ENCODE data around the gene FNBP1. TPM values are rescaled to one million over a fixed set of nuclear protein-coding genes. Genes with fewer than 3 reads are reported as not detected.
"Not testable (repeated sequence)": the region's sequence is repeated elsewhere in the genome, so short reads cannot be mapped to it uniquely, and the experiment has no call there.

FNBP1 gene
- total RNA-seq, 2 donors from 2014 or later: 71.5 to 80.3 TPM

GRCh38 chr9:129989740-129990139, 53.2 kb downstream of the FNBP1 start:
- DNase-seq (ENCODE audit: low spot score) (no peak), ATAC-seq (ENCODE audit: insufficient number of reproducible peaks, low FRiP score, low read depth) (no peak)
- H3K4me3 ChIP-seq: no peak overlapping the region
- no peaks in the 10 kb centered on the region for H3K27me3 ChIP-seq (replicated peaks; ENCODE audit: insufficient read depth)
- peaks cover 10 to 11% of the 10 kb centered on the region in 2 donors for H3K4me1 ChIP-seq (ENCODE audit: control insufficient read depth in 1 of 2, low read depth in 2 of 2)
- no peak for TF ChIP-seq CTCF (IDR thresholded peaks at IDR 0.05)
- no peak overlapping the region for H3K27ac ChIP-seq
- H3K36me3 ChIP-seq: no peaks in the 10 kb centered on the region
- H3K9me3 ChIP-seq: no peaks in the 10 kb centered on the region

GRCh38 chr9:129989362-129989708, 53.7 kb downstream of the FNBP1 start:
- peaks cover 9% of the 10 kb centered on the region in 2 donors for H3K4me1 ChIP-seq (ENCODE audit: control insufficient read depth in 1 of 2, low read depth in 2 of 2)
- no peak overlapping the region for H3K4me3 ChIP-seq
- TF ChIP-seq CTCF (IDR thresholded peaks at IDR 0.05): no peak
- H3K27ac ChIP-seq: no peak overlapping the region
- no peaks in the 10 kb centered on the region for H3K27me3 ChIP-seq (replicated peaks; ENCODE audit: insufficient read depth)
- no peaks in the 10 kb centered on the region for H3K9me3 ChIP-seq
- ATAC-seq (ENCODE audit: insufficient number of reproducible peaks, low FRiP score, low read depth): no peak
- no peaks in the 10 kb centered on the region for H3K36me3 ChIP-seq
- DNase-seq (ENCODE audit: low spot score): no peak

GRCh38 chr9:129988607-129989361, 54.2 kb downstream of the FNBP1 start:
- H3K27ac ChIP-seq: no peak overlapping the region
- H3K36me3 ChIP-seq: no peaks in the 10 kb centered on the region
- peaks cover 11 to 15% of the 10 kb centered on the region in 2 donors for H3K4me1 ChIP-seq (ENCODE audit: control insufficient read depth in 1 of 2, low read depth in 2 of 2)
- DNase-seq (ENCODE audit: low spot score): no peak
- H3K27me3 ChIP-seq (replicated peaks; ENCODE audit: insufficient read depth): no peaks in the 10 kb centered on the region
- ATAC-seq (ENCODE audit: insufficient number of reproducible peaks, low FRiP score, low read depth): no peak
- H3K9me3 ChIP-seq: no peaks in the 10 kb centered on the region
- H3K4me3 ChIP-seq: no peak overlapping the region
- TF ChIP-seq CTCF (IDR thresholded peaks at IDR 0.05): no peak

GRCh38 chr9:129987941-129988340, 55.0 kb downstream of the FNBP1 start:
- H3K9me3 ChIP-seq: no peaks in the 10 kb centered on the region
- DNase-seq (ENCODE audit: low spot score) (no peak), ATAC-seq (ENCODE audit: insufficient number of reproducible peaks, low FRiP score, low read depth) (no peak)
- no peak overlapping the region for H3K4me3 ChIP-seq
- H3K4me1 ChIP-seq (ENCODE audit: control insufficient read depth in 1 of 2, low read depth in 2 of 2): peaks cover 14 to 19% of the 10 kb centered on the region in 2 donors
- H3K36me3 ChIP-seq: no peaks in the 10 kb centered on the region
- H3K27me3 ChIP-seq (replicated peaks; ENCODE audit: insufficient read depth): no peaks in the 10 kb centered on the region
- H3K27ac ChIP-seq: no peak overlapping the region
- no peak for TF ChIP-seq CTCF (IDR thresholded peaks at IDR 0.05)

GRCh38 chr9:129987047-129987446, 55.9 kb downstream of the FNBP1 start:
- Histone ChIP-seq H3K4me3 (no peak overlapping the region), H3K27me3 (replicated peaks; ENCODE audit: insufficient read depth) (no peaks in the 10 kb centered on the region), H3K4me1 (ENCODE audit: control insufficient read depth in 1 of 2, low read depth in 2 of 2) (peaks cover 14 to 18% of the 10 kb centered on the region in 2 donors), H3K9me3 (no peaks in the 10 kb centered on the region), H3K36me3 (no peaks in the 10 kb centered on the region), H3K27ac (no peak overlapping the region)
- TF ChIP-seq CTCF (IDR thresholded peaks at IDR 0.05): no peak
- no peak for DNase-seq (ENCODE audit: low spot score)
- no peak for ATAC-seq (ENCODE audit: insufficient number of reproducible peaks, low FRiP score, low read depth)

- DNase-seq (ENCODE audit: low spot score); H3K36me3 ChIP-seq: not testable (repeated sequence)
- peaks cover 8 to 12% of the 10 kb centered on the region in 2 donors for H3K4me1 ChIP-seq (ENCODE audit: control insufficient read depth in 1 of 2, low read depth in 2 of 2)
Measured at GRCh38 chr9:129984589-129984988, 58.4 kb downstream of the FNBP1 start.

More at GRCh38 chr9:129984589-129984988, 58.4 kb downstream of the FNBP1 start:
- not testable (repeated sequence) for H3K27me3 ChIP-seq (replicated peaks; ENCODE audit: insufficient read depth); H3K27ac ChIP-seq; H3K9me3 ChIP-seq; H3K4me3 ChIP-seq; ATAC-seq (ENCODE audit: insufficient number of reproducible peaks, low FRiP score, low read depth)

Measured in thoracic aorta (tissue), 2 donors.